Suprapubic skin (tissue), 3 donors: ENCODE measurements around the gene LPP.

Experiments
- POLR2A ChIP-seq, 2 donors: fragments of 450-650 bp; IDR thresholded peaks; one replicate each; pipeline ENCODE4 v1.6.1; 2017; ENCODE audit warnings: antibody characterized with exemption in 2 of 2, mild to moderate bottlenecking in 2 of 2, moderate library complexity in 2 of 2
- TF ChIP-seq, protein P1 (sequence below), 2 donors: fragments of 200-600 bp in 1 of 2; fragments of 450-650 bp in 1 of 2; sonication (generic) in 1 of 2; IDR thresholded peaks; one replicate each; pipeline ENCODE4 v1.5.1; 2016 to 2019; ENCODE audit warnings: antibody characterized with exemption in 2 of 2, mild to moderate bottlenecking in 1 of 2, moderate library complexity in 1 of 2

DNA sequence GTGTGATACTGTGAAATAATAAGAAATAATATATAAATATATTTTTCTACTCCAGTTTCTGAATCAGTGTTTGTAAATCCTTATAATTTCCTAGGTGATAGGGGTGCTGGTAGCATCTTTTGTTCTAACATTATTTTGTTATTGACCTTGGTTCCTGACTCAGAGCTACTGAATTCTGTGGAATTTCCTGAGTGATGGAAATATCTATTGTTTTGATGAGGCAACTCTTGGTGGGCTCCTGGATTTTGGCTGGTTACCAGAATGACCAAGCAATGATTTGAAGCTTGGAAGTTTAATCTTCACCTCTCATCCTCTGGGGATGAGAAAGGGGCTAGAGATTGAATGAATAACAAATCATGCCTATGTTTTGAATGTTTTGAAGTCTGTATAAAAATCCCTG is 377.3 kb downstream of the LPP start:
- TF ChIP-seq, protein P1, sequence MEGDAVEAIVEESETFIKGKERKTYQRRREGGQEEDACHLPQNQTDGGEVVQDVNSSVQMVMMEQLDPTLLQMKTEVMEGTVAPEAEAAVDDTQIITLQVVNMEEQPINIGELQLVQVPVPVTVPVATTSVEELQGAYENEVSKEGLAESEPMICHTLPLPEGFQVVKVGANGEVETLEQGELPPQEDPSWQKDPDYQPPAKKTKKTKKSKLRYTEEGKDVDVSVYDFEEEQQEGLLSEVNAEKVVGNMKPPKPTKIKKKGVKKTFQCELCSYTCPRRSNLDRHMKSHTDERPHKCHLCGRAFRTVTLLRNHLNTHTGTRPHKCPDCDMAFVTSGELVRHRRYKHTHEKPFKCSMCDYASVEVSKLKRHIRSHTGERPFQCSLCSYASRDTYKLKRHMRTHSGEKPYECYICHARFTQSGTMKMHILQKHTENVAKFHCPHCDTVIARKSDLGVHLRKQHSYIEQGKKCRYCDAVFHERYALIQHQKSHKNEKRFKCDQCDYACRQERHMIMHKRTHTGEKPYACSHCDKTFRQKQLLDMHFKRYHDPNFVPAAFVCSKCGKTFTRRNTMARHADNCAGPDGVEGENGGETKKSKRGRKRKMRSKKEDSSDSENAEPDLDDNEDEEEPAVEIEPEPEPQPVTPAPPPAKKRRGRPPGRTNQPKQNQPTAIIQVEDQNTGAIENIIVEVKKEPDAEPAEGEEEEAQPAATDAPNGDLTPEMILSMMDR (IDR thresholded peaks at IDR 0.05), result no peak
- no peak for TF ChIP-seq POLR2A (IDR thresholded peaks at IDR 0.05)
